Measurements from ENCODE around the gene HOXA5. TPM values are rescaled to one million over a fixed set of nuclear protein-coding genes. Genes with fewer than 3 reads are reported as not detected.

HOXA5 gene
- total RNA-seq, 1 experiment from 2014 or later = not detected

DNA sequence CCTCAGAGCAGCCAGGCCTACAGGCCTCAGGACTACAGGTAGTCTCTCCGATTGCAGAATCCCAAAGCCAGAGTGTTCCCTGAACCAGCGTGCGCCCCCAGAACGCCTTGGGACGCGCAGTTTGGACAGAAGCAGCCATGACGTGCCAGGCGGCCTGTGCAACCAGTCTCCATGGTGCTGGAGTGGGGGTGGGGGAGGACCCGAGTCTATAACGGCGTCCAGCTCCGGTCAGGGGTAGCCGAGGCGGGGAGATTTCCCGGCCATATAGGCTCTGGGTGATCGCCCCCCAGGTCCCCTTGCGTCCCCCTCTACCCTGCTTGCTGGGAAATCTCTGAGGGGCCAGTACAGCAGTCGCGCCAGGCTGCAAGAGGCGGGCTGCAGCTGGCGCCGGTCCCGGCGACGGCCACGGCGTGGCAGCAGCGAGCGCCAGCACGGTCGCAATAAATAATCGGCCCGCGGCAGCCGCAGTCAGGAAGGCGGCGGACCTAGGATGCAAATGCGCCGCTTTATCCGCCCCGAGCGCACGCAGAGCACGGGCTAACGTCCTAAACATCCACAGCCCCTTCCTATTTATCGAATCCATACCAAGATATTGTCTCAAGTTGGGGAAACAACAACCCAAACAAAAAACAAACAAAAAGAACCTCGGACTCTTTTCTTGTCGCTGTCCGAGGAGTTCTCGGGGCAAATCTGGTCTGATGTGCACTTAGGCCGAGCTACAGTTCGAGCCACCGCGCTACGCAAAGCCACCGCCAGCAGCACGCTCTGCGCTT lies 7.3 kb upstream of the HOXA5 start:
- Histone ChIP-seq H3K27me3 (ENCODE audit: insufficient read depth, low read length) (peaks cover 97% of the 10 kb centered on the region), H3K56ac (ENCODE audit: insufficient read length, low read depth, low read length) (no peak overlapping the region), H4K8ac (replicated peaks; ENCODE audit: insufficient read length, low read depth, low read length) (no peak overlapping the region), H2AFZ (ENCODE audit: low read length) (no peak overlapping the region), H4K5ac (ENCODE audit: insufficient read length, low read depth, low read length) (no peak overlapping the region), H2BK12ac (ENCODE audit: insufficient read length, low read depth, low read length) (no peak overlapping the region), H3K79me2 (ENCODE audit: insufficient read depth, low read length) (no peaks in the 10 kb centered on the region), H3K4me2 (ENCODE audit: insufficient read depth, insufficient read length, low read length) (peak overlapping the region; percentile 4), H4K91ac (ENCODE audit: insufficient read length, low read depth, low read length) (no peak overlapping the region), H4K20me1 (ENCODE audit: control insufficient read depth, insufficient read depth, insufficient read length) (no peaks in the 10 kb centered on the region), H3K27ac (ENCODE audit: insufficient read length, low read depth, low read length) (no peak overlapping the region), H2AK5ac (ENCODE audit: insufficient read length, low read length) (no peak overlapping the region), H2BK5ac (ENCODE audit: insufficient read length, low read length) (no peak overlapping the region), H3K4me1 (ENCODE audit: insufficient read depth, low read length) (no peaks in the 10 kb centered on the region), H3K14ac (ENCODE audit: insufficient read depth, low read length) (no peak overlapping the region), H2BK120ac (ENCODE audit: low read depth, low read length, poor library complexity, severe bottlenecking) (no peak overlapping the region), H3K18ac (ENCODE audit: insufficient read length, low read depth, low read length) (no peak overlapping the region), H2BK20ac (ENCODE audit: low read depth, low read length, poor library complexity, severe bottlenecking) (no peak overlapping the region), H3K9ac (ENCODE audit: extremely low read depth, insufficient read length, low read length) (no peak overlapping the region), H3K23ac (ENCODE audit: insufficient read length, low read depth, low read length) (no peak overlapping the region), H3K4ac (ENCODE audit: low read depth, low read length) (no peak overlapping the region), H3T11ph (ENCODE audit: low read length) (no peak overlapping the region), H3K79me1 (ENCODE audit: insufficient read depth, low read depth, low read length, poor library complexity, severe bottlenecking) (no peaks in the 10 kb centered on the region), H3K23me2 (ENCODE audit: insufficient read length, low read depth, low read length, poor library complexity, severe bottlenecking) (peaks cover 5% of the 10 kb centered on the region), H3K9me3 (ENCODE audit: control insufficient read depth, low read depth, low read length) (no peaks in the 10 kb centered on the region), H2BK15ac (ENCODE audit: low read depth, low read length) (no peak overlapping the region)
- H3K27me3 Mint-ChIP-seq (ENCODE audit: low read depth) = peaks cover 100% of the 10 kb centered on the region
- TF ChIP-seq CTCF (conservative IDR thresholded peaks at IDR 0.05) = peak; percentile 86
- peaks cover 24 to 27% of the 10 kb centered on the region in 2 experiments for H3K9me3 Mint-ChIP-seq
- WGBS (ENCODE audit: extremely low coverage, insufficient read length, low lambda C conversion rate) = no CpG with 5 or more reads among the region's 58 CpGs
- H3K4me1 Mint-ChIP-seq = peaks cover 10 to 26% of the 10 kb centered on the region in 2 experiments
- no peak overlapping the region for H3K27ac Mint-ChIP-seq
- peak; percentile 82 for DNase-seq
- H3K4me3 Mint-ChIP-seq = peak overlapping the region; percentile 25 to 66; a peak in 4 of 5 replicates
- peaks cover 0 to 4% (median 0%) of the 10 kb centered on the region in 3 experiments; a peak in 3 of 7 replicates for H3K36me3 Mint-ChIP-seq (ENCODE audit: insufficient read depth in 1 of 3, low read depth in 3 of 3)

Data from H9 (cell line).